Measurements from ENCODE around the gene PIP5K1C.

PIP5K1C gene

GRCh38 chr19:3608079-3608641, 92.1 kb downstream of the PIP5K1C start:
- no peak for FAIRE-seq

- no peak for FAIRE-seq
Observed at GRCh38 chr19:3607303-3608078, 92.8 kb downstream of the PIP5K1C start.

GRCh38 chr19:3606690-3607289, 93.5 kb downstream of the PIP5K1C start, which contains the start of gene TBXA2R:
TBXA2R (minus strand) TSS chr19:3606875; CDS start chr19:3600634, 6,241 bp downstream.
- FAIRE-seq = no peak

- FAIRE-seq = no peak
Observed at GRCh38 chr19:3606174-3606689, 94.0 kb downstream of the PIP5K1C start.

GRCh38 chr19:3605770-3606169, 94.5 kb downstream of the PIP5K1C start:
- no peak for FAIRE-seq

DNA sequence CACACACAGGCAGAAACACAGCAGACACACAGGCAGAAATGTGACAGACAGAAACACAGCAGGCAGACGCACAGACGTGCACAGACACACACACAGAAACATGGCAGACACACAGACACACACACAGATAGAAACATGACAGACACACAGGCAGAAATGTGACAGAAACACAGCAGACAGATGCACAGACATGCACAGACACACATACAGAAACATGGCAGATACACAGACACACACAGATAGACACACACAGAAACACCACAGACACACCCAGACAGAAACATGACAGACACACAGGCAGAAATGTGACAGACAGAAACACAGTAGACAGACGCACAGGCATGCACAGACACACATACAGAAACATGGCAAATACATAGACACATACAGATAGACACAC, 94.9 kb downstream of the PIP5K1C start:
- FAIRE-seq = no peak

DNA sequence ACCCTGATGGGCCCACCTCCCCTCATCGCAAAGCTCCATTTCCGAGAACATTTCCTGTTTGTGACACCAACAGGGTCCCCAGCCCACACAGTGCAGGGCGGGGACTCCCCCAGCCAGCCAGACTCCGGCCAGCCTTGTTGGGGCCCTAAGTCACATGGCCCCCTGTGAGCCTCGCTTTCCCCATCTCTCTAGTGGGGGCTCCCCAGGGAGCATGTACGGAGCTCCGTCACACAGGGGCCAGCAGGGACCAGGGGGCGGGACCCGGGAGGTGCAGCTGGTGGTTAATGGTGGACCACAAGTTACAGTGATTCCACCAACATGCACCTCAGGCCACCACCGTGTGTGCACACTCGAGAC, 95.3 kb downstream of the PIP5K1C start:
- no peak for FAIRE-seq

- FAIRE-seq = no peak
Observed at GRCh38 chr19:3604227-3604986, 95.9 kb downstream of the PIP5K1C start.

DNA sequence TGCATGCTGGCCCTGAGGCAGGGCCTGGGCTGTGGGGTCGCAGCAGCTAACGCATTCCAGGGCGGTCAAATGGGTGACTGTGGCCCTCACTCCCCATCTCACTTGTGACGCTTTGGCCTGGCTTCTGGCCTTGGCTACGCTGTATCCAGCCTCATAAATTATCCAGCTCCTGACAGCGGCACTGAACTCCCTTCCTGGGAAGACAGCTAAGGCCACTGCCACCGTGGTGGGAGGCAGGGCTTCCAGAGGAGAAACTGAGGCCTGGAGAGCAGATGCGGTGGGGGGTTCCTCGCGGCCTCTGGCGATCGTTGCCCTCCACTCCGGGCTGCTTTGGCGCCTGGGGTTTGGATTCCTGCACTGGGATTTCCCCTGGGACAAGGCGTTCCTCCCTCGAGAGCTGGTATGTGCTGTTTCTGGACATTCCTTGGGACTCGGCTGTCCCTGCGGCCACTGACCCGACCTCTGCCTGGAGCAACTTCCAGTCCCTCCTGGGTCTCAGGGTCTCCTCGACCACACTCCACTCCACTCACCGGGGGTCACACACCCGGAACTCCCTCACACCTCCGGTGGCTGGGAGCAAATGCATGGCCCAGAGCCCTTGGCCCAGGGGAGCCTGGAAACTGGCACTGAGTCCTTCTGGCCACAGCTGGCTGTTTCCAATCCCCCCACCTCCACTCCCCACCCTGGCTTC, 97.0 kb downstream of the PIP5K1C start:
- FAIRE-seq = no peak

DNA sequence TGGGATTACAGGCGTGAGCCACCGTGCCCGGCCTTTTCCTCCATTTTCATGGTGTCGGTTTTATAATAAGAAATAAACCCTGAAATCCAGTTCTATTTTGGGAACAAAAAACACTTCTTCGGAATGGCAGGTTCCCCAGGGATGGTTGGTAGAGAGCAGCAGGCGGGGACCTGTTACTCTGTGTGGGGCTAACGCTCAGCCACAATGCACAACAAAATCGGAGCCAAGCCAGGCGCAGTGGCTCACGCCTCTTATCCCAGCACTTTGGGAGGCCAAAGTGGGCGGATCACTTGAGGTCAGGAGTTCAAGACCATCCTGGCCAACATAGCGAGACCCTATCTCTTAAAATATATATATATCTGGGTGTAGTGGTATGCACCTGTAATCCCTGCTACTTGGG, 99.2 kb downstream of the PIP5K1C start:
- no peak for FAIRE-seq

DNA sequence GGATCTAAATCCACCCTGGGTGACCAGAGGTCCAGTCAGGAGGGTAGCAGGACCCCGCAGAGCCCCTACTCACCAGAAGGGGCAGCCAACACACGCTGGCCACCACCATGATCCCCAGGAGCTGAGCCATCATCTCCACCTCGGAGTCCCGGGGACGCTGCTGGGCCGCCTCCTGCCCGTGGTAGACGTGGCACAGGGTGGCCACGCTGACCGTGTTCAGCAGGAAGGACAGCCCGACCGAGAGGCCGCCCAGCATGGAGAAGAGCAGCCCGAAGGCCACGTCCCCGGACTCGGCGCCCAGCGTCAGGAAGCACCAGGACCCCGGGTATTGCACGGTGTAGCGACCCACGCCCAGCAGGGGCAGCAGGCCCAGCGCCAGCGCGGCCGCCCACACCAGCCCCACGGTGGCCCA, 100.5 kb downstream of the PIP5K1C start:
- FAIRE-seq = no peak

GRCh38 chr19:3595521-3596061, 104.7 kb downstream of the PIP5K1C start:
- FAIRE-seq = no peak

DNA sequence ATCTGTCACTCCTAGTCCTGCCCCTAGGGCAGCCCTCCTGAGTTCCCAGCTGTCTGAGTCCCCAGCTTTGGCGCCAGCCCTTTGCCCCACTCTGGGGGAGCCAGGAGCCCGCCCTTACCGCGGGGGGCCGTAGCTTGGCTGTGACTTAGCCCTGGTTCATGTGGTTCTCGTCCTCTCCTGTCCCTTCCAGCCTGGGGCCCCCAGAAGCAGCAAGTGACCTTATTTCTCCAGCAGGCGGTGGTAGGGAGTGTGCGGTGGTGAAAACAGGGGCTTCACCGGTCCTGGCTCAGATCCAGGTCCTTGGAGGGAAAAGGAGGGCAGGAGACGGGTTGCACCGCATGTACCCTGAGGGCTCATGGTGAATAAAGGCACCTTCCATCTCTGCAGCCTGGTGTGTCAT, 107.1 kb downstream of the PIP5K1C start:
- no peak for FAIRE-seq

DNA sequence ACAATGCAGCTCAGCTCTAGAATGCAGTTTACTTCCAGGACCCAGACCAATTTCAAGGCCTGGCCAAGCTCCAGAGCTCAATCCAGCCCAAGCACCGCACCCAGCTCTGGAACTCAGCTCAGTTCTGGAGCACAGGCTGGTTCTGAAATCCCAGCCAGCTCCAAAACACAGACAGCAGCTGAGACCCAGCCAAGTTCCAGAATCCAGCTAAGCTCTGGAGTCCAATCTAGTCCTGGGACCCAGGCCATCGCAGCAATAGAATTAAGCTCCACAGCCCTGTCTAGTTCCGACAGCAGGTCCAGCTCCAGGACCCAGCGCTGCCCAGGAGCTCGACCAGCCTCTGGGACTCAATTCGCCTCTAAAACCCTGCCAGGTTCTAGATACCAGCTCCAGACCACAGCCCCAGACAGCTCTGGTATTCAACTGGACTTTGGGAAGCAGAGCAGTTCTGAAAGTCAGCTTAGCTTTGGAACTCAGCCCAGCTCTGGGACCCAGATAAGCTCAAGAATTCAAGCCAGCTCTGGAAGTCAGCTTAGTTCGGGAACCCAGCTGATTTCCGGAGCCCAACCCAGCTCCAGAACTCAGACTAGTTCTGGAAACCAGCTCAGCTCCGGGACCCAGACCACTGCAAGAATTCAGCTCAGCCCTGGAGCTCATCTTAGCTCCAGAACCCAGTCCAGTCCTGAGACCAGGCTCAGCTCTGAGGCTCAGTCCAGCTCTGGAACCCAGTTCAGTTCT, 108.2 kb downstream of the PIP5K1C start:
- no peak for FAIRE-seq

- no peak for FAIRE-seq
Observed at GRCh38 chr19:3590991-3591659, 109.1 kb downstream of the PIP5K1C start.

GRCh38 chr19:3589949-3590348, 110.3 kb downstream of the PIP5K1C start:
- no peak for FAIRE-seq

DNA sequence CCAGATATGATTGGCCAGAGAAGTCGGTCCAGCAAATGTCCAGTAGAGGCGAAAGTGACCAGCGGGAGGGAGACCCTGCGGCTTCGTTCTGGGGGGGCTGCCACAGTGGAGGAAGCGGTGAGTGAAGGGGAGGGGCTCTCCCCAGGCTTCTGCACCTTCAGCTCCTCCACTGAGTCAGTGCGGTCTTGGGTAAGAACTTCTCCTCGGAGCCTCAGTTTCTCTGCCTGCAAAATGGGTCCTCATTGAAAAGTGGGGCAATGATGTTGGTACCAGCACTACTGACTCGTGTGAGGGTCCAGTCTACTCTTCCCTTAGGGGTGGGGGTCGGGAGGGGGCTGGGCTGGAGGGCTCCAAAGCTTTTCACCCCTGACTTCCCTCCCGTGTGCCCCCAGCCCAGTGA, 110.8 kb downstream of the PIP5K1C start:
- FAIRE-seq = no peak

DNA sequence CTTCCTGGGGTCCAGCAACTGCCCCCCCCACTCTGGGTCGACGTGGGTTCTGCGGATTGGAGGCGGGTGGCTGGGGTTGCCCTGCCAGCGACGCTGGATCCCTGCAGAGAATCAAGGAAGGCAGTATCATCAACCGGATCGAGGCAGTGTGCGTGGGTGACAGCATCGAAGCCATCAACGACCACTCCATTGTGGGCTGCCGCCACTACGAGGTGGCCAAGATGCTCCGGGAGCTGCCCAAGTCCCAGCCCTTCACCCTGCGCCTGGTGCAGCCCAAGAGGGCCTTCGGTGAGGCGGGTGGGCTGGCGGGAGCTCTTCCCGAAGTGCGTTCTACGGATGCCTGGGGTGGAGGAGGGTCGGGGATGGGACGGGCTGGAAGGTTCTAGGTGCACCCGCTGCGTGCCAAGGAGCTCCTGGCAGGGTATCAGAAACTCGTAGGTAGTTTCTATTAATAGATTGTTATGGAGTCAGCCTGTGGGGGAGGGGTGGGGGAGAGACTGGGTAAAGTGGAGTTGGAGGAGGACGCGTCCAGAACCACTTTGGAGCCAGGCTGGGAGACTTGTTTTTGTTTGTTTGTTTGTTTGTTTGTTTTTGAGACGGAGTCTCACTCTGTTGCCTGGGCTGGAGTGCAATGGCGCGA, 113.4 kb downstream of the PIP5K1C start:
- FAIRE-seq = no peak

DNA sequence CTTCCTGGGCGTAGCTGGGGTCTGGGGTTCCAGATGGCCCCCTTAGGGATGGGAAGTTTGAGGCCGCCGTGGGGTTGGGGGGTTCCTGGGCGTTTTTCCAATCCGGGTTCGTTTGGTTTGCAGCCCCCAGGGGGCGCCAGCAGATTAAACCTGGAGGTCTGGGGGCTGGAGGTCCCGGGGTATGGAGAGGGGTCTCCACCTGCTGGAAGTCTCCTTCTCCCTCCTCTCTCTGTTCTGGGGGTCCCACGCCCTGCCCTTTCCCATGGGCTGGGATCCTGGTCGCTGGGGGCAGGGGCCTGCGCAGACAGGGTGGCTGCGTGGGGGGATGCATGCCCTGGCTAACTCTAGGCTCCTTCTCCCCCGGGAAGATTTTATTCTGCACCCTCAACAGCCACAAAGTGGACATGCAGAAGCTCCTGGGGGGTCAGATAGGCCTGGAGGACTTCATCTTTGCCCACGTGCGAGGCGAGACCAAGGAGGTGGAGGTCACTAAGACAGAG, 114.1 kb downstream of the PIP5K1C start:
- FAIRE-seq = no peak

All from islet of Langerhans (tissue), 1 donor.